ENCODE data around the gene IL1RAPL2.

Gene IL1RAPL2

DNA sequence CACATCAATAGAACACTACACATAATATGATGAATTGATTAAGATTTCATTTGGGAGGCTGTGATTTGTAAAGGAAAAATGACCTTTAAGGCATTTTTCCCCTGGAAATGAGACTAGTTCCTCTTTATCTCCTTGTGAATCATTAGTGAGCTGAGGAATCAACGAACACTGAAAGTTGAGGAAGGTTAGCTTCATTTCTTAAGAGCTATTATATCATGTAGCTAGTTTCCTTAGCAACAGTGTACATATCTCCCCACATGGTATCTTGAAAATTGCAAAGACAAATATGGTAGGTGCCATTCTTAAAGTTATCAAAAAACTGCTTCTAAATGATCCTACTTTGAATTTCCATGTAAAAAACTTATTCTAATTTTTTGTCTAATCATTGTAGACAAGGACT is 1128.8 kb downstream of the IL1RAPL2 start:
- Histone ChIP-seq H4K20me1 (ENCODE audit: low read depth, low read length) (no peaks in the 10 kb centered on the region), H3K4me2 (ENCODE audit: low read depth, low read length, poor library complexity, severe bottlenecking) (no peak overlapping the region), H3K4me3 (ENCODE audit: insufficient read depth, low read length, poor library complexity, severe bottlenecking) (no peak overlapping the region), H3K27ac (ENCODE audit: low read depth, low read length) (no peak overlapping the region), H3K36me3 (ENCODE audit: low read length) (no peaks in the 10 kb centered on the region), H3K27me3 (ENCODE audit: low read length) (no peaks in the 10 kb centered on the region), H3K79me2 (ENCODE audit: insufficient read depth, low read length) (no peaks in the 10 kb centered on the region), H3K9ac (ENCODE audit: low read length) (no peak overlapping the region), H3K9me2 (replicated peaks; ENCODE audit: insufficient read depth, low read length) (no peaks in the 10 kb centered on the region), H3K9me3 (ENCODE audit: insufficient read depth, low read length) (no peaks in the 10 kb centered on the region), H2AFZ (ENCODE audit: low read depth, low read length, severe bottlenecking) (no peak overlapping the region), H3F3A (ENCODE audit: insufficient read depth) (no peaks in the 10 kb centered on the region)
- no peak for TF ChIP-seq EZH2phosphoT487 (conservative IDR thresholded peaks at IDR 0.05; ENCODE audit: low read length)
- TF ChIP-seq, protein P1, sequence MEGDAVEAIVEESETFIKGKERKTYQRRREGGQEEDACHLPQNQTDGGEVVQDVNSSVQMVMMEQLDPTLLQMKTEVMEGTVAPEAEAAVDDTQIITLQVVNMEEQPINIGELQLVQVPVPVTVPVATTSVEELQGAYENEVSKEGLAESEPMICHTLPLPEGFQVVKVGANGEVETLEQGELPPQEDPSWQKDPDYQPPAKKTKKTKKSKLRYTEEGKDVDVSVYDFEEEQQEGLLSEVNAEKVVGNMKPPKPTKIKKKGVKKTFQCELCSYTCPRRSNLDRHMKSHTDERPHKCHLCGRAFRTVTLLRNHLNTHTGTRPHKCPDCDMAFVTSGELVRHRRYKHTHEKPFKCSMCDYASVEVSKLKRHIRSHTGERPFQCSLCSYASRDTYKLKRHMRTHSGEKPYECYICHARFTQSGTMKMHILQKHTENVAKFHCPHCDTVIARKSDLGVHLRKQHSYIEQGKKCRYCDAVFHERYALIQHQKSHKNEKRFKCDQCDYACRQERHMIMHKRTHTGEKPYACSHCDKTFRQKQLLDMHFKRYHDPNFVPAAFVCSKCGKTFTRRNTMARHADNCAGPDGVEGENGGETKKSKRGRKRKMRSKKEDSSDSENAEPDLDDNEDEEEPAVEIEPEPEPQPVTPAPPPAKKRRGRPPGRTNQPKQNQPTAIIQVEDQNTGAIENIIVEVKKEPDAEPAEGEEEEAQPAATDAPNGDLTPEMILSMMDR (IDR thresholded peaks at IDR 0.05; ENCODE audit: insufficient read depth, low read length, poor library complexity, severe bottlenecking) = no peak

DNA sequence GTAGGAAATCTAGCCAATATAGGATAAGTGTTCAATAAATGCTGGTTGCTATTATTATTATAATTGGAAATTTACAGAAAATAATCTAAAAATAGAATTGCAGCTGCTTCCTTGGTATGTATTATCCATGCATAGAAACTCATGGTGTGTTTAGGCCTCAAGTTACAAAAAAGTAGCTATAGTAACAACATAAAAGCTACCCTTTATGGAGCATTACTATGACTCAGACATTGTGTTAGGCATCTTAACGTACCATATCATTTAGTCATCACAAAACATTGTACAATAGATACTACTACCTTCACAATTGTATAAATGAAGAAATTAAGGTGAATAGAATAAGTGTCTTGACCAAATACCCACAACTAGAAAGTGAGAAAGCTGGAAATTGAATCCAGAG is 1129.5 kb downstream of the IL1RAPL2 start:
- no peak overlapping the region for H3K4me2 ChIP-seq (ENCODE audit: low read depth, low read length, poor library complexity, severe bottlenecking)
- no peaks in the 10 kb centered on the region for H3K36me3 ChIP-seq (ENCODE audit: low read length)
- TF ChIP-seq EZH2phosphoT487 (conservative IDR thresholded peaks at IDR 0.05; ENCODE audit: low read length) = no peak
- TF ChIP-seq, protein P1 (IDR thresholded peaks at IDR 0.05; ENCODE audit: insufficient read depth, low read length, poor library complexity, severe bottlenecking) = no peak
- H3K27me3 ChIP-seq (ENCODE audit: low read length) = no peaks in the 10 kb centered on the region
- H4K20me1 ChIP-seq (ENCODE audit: low read depth, low read length) = no peaks in the 10 kb centered on the region
- H3K4me3 ChIP-seq (ENCODE audit: insufficient read depth, low read length, poor library complexity, severe bottlenecking) = no peak overlapping the region
- no peak overlapping the region for H3K27ac ChIP-seq (ENCODE audit: low read depth, low read length)
- no peaks in the 10 kb centered on the region for H3F3A ChIP-seq (ENCODE audit: insufficient read depth)
- H3K9ac ChIP-seq (ENCODE audit: low read length) = no peak overlapping the region
- H3K9me2 ChIP-seq (replicated peaks; ENCODE audit: insufficient read depth, low read length) = no peaks in the 10 kb centered on the region
- H2AFZ ChIP-seq (ENCODE audit: low read depth, low read length, severe bottlenecking) = no peak overlapping the region
- no peaks in the 10 kb centered on the region for H3K79me2 ChIP-seq (ENCODE audit: insufficient read depth, low read length)
- no peaks in the 10 kb centered on the region for H3K9me3 ChIP-seq (ENCODE audit: insufficient read depth, low read length)

DNA sequence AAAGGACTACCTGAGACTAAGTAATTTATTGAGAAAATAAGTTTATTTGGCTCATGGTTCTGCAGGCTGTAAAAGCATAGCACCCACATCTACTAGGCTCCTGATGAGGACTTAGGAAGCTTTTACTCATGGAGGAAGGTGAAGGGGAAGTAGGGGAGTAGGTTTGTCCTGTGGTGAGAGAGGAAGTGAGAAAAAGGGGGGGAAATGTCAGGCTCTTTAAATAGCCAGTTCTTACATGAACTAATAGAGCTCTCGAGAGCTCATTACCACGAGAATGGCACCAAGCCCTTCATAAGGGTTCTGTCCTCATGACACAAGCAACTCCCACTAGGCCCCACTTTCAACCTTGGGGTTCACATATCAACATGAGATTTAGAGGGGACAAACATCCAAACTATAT is 1130.9 kb downstream of the IL1RAPL2 start:
- TF ChIP-seq EZH2phosphoT487 (conservative IDR thresholded peaks at IDR 0.05; ENCODE audit: low read length) = no peak
- TF ChIP-seq, protein P1 (IDR thresholded peaks at IDR 0.05; ENCODE audit: insufficient read depth, low read length, poor library complexity, severe bottlenecking) = no peak
- Histone ChIP-seq H2AFZ (ENCODE audit: low read depth, low read length, severe bottlenecking) (no peak overlapping the region), H3K9me3 (ENCODE audit: insufficient read depth, low read length) (no peaks in the 10 kb centered on the region), H3K4me3 (ENCODE audit: insufficient read depth, low read length, poor library complexity, severe bottlenecking) (no peak overlapping the region), H3K36me3 (ENCODE audit: low read length) (no peaks in the 10 kb centered on the region), H3K79me2 (ENCODE audit: insufficient read depth, low read length) (no peaks in the 10 kb centered on the region), H4K20me1 (ENCODE audit: low read depth, low read length) (no peaks in the 10 kb centered on the region), H3K27ac (ENCODE audit: low read depth, low read length) (no peak overlapping the region), H3K9ac (ENCODE audit: low read length) (no peak overlapping the region), H3K27me3 (ENCODE audit: low read length) (no peaks in the 10 kb centered on the region), H3F3A (ENCODE audit: insufficient read depth) (no peaks in the 10 kb centered on the region), H3K9me2 (replicated peaks; ENCODE audit: insufficient read depth, low read length) (no peaks in the 10 kb centered on the region), H3K4me2 (ENCODE audit: low read depth, low read length, poor library complexity, severe bottlenecking) (no peak overlapping the region)

All from SU-DHL-6 (cell line).